ENCODE results near the gene PTGFRN.
"Not testable (repeated sequence)": the region's sequence is repeated elsewhere in the genome, so short reads cannot be mapped to it uniquely, and the experiment has no call there.

PTGFRN gene

GRCh38 chr1:116918714-116919357, 9.1 kb downstream of the PTGFRN start:
- no peak for DNase-seq

GRCh38 chr1:116919802-116920201, 10.1 kb downstream of the PTGFRN start:
- DNase-seq, result no peak

DNA sequence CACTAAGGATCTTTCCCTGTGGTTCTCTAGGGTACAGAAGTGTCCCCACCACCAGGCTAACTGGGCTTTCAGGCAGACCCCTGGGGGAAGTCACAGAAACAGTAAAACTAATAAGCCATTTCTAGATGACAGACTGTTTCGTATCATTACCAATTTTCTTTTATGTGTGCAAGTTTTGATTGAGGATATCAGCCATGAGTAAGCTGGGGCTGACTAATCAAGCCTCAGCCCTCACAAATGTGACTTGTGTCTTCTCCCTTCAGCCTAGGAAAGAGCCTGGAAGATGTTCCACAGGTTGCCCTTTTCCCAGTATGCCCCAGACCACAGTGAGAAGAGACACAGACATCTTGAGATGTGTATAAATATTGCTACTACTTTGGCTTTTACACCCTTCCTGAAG, 10.5 kb downstream of the PTGFRN start:
- DNase-seq, result no peak

DNA sequence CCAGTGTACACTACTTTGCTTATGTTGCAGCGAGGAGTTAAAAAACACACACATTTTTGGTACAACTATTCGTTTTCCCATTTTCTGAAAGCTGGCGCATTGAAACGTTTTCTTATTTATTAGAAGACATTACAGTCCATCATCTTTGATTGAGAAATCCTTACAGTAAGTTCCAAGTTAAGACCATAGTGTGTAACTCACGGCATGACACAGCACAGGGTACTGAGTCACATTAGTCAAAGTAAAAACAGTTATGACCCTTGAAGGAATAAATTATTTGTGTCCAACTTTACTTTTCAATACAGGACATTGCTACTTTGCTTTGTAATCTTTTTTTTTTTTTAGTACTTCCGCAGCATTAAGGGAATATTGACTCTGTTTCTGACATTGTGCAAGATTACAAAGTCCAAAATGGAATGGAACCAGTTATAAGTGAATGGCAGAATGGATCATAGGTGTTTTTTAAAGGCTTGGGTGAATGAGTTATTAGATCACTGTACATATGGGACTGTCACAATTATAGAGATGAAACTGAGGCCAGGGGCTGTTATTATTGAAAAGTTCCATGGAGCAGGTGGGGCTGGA, 11.7 kb downstream of the PTGFRN start:
- no peak for DNase-seq

- DNase-seq, result no peak
These were observed 12.2 kb downstream of the PTGFRN start for GRCh38 chr1:116921937-116922336.

DNA sequence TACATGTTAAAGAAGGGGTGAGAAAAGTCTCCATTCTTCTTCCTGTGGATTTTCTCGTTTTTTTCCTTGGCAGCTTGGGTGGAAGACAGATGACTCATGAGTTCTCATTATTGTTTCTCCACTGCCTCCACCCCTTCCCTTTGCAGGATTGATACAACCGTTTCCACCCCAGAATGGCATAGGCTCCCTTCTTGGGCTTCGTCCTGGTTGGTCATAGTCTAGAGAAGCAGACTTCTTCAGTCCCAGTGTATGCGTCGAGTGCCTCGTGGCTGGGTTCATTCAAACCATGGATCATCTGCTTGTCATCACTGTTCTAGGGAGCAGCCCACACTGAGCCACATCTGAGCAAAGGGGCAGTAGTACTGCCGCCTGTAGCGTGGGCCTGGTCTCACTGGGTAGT, 13.7 kb downstream of the PTGFRN start:
- DNase-seq, result no peak

GRCh38 chr1:116927049-116927798, 17.5 kb downstream of the PTGFRN start:
- no peak for DNase-seq

DNA sequence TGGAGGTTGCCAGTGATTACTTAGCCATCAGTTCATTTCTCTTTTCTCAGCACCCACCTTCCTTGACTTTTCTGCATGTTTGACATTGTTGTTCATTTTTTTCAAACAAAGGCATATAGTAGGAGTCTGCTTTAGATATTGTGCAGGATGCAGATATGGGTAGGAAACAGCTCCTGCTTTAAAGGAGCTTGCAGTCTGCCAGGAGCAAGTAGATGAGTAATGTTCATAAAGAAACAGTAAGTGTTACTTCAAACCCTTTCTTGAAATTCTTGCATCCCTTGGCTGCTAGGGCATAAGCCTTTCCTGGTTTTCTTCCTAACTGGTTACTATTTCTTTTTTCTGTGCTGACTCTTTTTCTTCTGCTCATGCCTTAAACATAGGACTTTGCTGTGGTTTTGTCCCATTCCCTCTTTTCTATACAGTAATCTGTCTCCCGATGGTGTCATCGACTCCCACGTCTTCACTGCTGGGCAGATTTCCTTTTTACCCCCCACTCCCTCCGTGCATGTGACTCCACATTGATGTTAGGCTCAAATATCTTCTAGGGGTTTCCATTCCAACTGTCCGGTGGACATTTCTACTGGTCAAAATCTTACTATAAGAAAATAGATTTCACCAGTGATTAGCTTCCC, 20.4 kb downstream of the PTGFRN start:
- no peak for DNase-seq

GRCh38 chr1:116931016-116931918, 21.6 kb downstream of the PTGFRN start:
- DNase-seq, result no peak

GRCh38 chr1:116933606-116934515, 24.1 kb downstream of the PTGFRN start:
- DNase-seq, result no peak

DNA sequence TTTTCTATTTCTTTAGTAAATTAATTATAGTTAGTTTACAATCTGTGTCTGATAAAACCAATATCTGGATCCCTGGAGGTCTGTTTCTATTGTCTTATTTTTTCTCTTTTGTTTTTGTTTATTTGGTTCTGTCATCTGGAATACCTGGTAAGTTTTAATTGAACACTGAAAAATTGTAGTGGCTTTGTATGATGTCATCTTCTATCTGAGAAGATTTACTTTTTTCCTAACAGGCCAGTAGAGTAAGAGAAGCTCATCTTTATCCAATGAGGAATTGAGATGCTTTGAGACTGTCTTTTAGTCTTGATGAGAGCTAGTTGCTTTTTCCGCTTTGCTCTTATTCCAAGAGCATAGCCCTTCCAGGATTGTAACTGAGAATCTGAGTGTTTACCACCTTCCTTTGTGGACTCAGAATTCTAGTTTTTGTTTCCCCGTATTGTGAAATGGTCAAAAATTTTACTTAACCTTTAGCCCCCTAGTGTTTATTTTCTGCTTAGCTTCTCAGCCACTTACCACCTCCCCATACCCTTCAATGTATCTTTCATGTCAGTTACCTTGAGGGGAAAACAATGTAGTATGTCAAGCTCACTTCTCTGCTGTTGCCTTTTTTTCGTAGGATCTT, 25.0 kb downstream of the PTGFRN start:
- DNase-seq, result no peak

DNA sequence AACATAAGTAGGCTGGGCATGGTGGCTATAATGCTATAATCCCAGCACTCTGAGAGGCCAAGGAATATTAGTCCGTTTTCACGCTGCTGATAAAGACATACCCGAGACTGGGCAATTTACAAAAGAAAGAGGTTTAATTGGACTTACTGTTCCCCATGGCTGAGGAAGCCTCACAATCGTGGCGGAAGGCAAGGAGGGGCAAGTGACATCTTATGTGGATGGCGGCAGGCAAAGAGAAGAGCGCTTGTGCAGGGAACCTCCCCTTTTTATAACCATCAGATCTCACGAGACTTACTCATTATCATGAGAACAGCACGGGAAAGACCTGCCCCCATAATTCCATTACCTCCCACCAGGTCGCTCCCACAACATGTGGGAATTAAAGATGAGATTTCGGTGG, 28.5 kb downstream of the PTGFRN start:
- no peak for DNase-seq

GRCh38 chr1:116939780-116940543, 30.2 kb downstream of the PTGFRN start:
- not testable (repeated sequence) for DNase-seq

DNA sequence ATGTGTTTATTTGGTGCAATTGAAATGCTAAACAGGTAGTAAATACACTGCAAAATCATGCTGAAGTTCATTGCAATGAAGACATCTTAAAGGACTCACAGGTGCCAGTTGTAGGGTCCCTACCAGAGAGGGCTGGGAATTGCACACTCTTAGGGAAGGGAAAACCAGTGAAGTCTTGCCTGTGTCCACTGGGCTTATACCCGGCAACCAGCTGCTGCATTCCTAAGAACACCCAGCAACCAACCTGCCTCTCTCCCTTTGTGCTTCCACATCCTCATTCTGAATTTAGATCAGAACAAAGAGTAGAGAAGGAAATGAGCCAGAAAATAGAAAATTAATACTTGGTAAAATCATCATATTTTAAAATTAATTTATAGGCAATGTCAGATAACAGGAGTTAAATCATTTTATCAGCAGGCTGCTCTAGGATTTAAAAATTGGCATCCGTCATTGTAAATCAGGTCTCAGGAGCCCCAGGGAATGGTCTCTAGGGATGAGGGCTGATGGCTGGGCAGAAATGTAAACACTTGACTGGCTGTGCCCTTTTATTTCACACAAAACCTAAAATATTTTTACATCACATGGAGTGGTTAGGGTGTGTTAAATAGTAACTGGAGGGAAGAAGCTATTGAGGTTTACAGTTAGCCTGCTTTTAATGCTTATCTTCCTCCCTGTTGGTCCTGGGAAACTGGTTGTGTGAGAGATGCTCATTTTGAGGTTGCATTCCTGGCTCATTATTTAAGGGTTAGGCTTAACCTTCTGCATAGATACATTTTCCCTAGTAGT, 31.3 kb downstream of the PTGFRN start:
- no peak for DNase-seq

DNA sequence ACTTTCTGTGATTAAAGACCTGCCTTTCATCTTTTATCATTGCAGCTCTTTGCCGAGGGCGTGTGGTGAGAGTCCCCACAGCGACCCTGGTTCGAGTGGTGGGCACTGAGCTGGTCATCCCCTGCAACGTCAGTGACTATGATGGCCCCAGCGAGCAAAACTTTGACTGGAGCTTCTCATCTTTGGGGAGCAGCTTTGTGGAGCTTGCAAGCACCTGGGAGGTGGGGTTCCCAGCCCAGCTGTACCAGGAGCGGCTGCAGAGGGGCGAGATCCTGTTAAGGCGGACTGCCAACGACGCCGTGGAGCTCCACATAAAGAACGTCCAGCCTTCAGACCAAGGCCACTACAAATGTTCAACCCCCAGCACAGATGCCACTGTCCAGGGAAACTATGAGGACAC, 32.0 kb downstream of the PTGFRN start:
- no peak for DNase-seq

DNA sequence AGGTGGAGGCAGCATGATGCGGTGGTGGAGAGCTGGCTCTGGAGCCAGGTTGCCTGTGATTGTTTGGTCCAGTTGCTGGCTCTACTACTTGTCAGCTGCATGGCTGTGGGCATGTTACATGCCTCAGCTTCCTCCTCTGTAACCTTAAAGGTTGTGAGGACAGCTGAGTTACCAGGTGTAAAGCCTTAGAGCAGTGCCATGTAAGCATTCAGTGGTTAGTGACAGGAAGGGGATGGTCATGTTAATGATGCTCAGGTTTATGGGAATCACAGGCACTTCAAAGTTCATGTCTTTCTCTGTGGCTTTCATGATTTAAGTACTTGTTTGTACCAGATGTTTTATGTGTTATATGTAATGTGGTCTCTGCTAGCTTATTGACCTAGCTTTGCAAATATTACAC, 32.6 kb downstream of the PTGFRN start:
- DNase-seq, result no peak

- no peak for DNase-seq
These were observed 33.7 kb downstream of the PTGFRN start for GRCh38 chr1:116943438-116943837.

GRCh38 chr1:116944613-116945012, 34.9 kb downstream of the PTGFRN start:
- no peak for DNase-seq

GRCh38 chr1:116945421-116945820, 35.7 kb downstream of the PTGFRN start:
- no peak for DNase-seq

- no peak for DNase-seq
These were observed 36.3 kb downstream of the PTGFRN start for GRCh38 chr1:116945996-116946395.

Measured in NCI-H446 (cell line).